Measurements from ENCODE around the gene STRIP1.
"Not testable (repeated sequence)": the region's sequence is repeated elsewhere in the genome, so short reads cannot be mapped to it uniquely, and the experiment has no call there.

Gene STRIP1

DNA sequence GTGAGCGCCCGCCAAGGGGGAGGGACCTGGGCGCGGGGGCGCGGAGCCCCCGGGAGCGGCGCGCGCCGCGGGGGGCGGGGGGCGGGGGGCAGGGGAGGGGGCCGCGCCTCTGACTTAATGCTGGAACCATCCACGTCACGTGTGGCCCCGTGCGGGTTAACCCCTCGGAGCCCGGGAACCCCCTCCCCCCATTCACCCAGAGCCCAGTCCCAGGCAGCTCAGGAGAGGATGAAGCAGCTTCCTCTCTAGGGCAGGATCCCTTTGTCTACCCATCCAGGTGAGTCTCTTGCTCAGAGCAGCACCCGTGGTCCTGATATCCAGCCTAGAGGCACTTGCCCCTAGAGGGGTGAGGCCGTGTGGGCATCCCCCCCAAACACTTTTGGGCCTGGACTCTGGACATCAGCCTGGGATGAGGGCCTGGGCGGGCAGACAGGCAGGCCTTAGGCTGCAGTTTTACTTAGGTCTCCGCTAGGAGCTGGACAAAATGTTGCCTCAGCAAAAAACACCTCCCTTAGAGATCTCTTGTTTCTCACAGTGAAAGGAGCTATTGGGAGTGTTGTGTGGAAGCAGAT, 36.3 kb downstream of the STRIP1 start, which contains the start of gene ALX3:
Gene ALX3 (minus strand): TSS at position 2 of the 572 bp plus-strand sequence. CDS start 60 bp downstream, outside the sequence.
- no peak for DNase-seq

- DNase-seq: no peak
Measured at GRCh38 chr1:110074166-110074565, 39.7 kb downstream of the STRIP1 start.

- no peak for DNase-seq
Measured at GRCh38 chr1:110076789-110077500, 42.5 kb downstream of the STRIP1 start.

- DNase-seq: not testable (repeated sequence)
Measured at GRCh38 chr1:110079995-110080394, 45.6 kb downstream of the STRIP1 start.

GRCh38 chr1:110081061-110081460, 46.6 kb downstream of the STRIP1 start:
- no peak for DNase-seq

DNA sequence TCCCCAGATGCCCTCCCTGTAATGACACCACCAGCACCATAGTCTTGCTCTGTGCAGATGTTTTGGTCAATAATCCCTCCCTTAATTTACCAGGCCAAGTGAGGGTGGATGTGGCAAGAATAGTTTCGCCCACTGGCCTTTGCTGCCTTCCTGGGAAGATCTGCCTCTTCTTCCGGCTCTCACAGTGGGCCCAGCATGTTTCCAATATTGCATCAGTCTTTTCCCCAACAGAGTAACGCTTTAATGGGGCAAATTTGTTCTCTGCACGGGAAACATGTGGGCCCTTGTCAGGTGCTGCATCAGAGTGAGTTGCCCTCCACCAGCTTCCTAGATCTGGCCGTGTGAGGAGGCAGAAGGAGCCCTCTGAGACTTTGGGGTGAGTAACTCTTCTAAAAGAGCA, 48.1 kb downstream of the STRIP1 start:
- DNase-seq: no peak

- no peak for DNase-seq
Measured at GRCh38 chr1:110083061-110083865, 48.8 kb downstream of the STRIP1 start.

DNA sequence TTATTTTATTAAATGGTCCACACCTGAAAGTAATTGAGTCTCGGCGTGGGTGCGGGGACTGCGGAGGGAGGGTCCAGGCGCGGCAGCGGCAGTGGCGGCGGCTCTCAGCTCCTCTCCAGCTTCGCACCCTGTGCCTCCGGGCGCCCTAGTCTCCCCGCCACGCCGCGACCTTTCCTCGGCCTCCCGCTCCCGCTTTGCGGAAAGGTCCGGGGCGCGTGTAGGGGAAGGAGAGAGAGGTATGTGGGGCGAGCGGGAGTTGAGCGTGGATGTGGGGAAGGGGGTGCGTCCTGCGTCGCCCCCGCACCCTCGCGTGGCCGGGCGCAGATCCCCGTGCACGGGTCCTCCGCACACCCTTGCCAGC, 49.4 kb downstream of the STRIP1 start:
- no peak for DNase-seq

DNA sequence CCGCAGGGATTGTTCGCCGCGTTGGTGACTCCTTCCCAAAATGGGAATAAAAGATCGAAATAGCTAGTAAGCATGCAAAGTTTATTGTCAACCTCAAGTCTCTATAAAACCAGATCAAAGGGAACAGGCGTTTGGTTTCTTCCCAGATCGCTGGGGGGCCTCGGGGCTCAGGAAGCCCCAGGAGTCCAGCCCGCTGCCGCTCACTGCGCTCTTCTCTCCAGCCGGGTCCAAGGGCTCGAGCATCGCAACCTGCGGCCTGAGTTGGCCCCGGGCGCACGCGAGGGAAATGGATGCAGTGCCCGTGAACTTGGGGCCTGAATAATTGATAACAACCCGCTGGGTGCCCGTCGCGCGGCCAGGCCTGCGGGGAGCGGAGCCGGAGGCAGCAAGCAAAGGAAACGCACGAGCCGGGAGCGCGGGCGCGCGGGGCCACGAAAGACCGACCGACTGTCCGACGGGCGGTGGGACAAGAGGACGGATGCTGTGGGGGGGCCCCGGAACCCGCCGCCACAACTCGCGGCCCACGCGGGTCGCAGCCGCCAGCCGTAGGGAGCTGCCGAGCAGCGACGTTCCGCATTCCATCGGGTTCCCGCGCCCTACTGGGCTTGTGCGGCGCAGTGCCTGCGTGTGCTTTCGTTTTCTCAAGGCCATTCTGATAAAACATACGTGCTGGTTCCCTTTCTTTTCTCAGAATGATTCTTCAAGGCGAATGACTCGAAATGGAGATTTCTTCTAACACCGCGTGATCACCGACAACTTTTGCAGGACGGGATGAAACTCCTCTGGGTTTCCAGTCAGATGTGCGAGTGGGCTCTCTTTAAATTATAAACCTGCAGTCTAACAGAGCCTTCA, 50.0 kb downstream of the STRIP1 start:
- no peak for DNase-seq

DNA sequence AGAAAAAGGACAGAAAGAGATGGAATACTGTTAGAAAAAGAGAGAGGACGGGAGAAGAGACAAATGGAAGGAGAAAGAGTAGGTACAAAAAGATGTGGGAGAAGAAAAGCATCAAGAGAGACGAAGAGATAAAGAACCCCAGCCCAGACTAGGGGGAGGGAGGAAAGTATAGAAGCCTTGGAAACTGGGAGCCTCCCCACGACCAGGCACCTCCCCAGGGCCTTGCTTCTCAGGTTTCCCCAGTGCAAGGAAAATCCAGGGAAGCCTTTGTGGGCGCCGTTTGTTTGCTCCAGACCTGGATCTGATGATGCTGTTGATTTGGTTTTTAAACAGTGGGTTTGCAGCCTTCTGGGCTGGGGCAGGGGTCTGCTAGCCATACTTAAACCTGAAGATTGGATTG, 51.2 kb downstream of the STRIP1 start:
- no peak for DNase-seq

GRCh38 chr1:110086961-110087360, 52.5 kb downstream of the STRIP1 start:
- DNase-seq: no peak

DNA sequence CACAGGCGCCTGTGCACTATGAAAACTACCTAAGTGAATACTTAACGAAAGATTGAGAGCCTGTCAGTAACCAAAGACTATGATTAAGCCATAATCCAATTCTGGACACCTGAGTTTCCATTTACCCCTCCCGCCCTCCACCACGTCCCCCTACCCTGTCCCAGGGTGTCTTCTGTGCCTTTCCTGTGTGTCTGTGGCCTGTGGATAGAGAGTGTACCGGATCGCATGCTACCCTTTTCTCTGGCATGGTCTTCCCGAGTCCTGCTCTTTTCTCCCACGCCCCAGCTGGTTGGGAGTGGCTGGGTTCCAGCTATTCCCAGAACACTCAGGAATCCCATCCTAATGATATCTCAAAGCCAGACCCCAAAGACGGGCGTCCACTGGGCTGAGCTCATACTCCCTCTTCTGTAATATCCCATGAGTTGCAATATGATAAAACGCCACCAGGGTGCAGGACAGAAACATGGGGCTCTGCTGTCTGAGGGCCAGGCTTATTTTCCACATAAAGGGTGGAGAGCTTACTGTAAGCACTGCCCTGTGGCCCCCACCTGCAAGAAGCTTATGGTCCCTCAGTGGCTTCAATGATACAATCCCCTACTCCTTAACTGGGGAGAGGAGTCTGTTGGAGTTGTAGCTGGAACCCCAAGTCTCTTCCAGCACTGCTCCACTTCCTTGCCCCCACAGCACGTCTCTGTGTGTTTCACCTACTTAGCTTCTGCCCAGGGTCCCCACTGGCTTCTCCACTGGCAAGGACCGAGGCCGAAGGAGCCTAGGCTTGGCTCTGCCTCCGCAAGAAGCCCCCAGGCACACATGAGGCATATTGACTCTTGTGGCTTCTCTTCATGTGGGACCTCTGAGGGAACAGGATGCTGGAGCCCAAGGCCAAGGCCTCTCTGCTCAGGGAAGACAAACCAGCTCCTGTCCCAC, 53.7 kb downstream of the STRIP1 start:
- peak; percentile 8 to 37 for DNase-seq

- DNase-seq: no peak
Measured at GRCh38 chr1:110088739-110089316, 54.4 kb downstream of the STRIP1 start.

GRCh38 chr1:110089561-110090275, 55.3 kb downstream of the STRIP1 start:
- DNase-seq: no peak

GRCh38 chr1:110091381-110091780, 57.0 kb downstream of the STRIP1 start:
- DNase-seq: no peak

DNA sequence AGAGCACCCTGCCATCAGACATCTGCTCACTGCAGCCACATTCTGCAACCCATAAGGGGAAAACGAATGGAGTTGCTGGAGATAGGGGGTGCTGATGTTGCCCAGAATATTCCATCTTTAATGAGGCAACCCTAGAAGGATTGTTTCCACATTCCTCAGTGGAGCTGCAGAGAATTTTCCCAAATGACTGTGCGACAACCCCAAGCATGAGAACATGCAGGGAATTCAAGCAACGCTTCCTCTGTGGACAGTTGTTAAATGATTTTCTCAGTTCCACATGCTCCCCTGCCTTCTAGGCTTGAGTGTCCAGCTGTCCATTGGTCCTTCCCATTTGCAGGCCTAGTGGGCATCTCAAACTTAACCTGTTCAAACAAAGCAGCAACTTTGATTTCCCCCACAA, 57.4 kb downstream of the STRIP1 start:
- no peak for DNase-seq

- no peak for DNase-seq
Measured at GRCh38 chr1:110092991-110093390, 58.6 kb downstream of the STRIP1 start.

DNA sequence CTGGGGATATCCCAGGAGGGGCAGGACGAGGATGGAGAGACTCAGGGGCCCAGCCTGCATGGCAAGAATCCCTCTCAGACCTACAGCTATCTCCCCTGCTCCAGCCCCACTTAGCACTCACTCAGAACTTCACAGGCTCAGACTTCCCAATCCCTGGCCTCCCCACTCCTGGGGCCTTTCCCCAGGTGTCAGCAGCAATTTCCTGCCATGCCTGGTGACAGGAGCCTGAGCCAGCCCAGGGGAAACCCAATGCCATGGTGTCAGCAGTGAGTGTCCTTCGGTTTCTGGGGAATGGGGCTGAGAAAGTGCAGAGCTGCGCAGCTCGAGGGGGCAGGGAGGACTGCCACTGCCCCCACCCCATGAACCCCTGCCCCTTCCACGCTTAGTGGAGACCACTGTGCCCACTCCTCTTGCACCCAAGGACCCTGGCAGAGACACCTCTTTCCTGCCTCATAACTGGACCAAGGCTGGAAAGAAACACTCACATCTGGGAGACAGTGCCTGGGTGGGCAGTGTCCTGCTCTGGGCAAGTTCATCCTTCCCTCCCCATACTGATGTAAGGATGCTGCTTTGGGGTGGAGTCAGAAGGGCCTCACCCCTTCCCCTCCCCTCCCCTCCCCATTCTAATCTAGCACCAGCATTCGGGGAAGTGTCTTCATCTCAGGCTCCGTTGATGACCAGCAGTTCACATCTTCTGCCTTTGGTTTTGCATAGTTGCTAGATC, 60.7 kb downstream of the STRIP1 start:
- no peak for DNase-seq

GRCh38 chr1:110097507-110098221, 63.2 kb downstream of the STRIP1 start:
- no peak for DNase-seq
